ENCODE data around the gene GPANK1. TPM values are rescaled to one million over a fixed set of nuclear protein-coding genes. Genes with fewer than 3 reads are reported as not detected.
A peak's percentile ranks its signal among the peaks of the same experiment; 100 is the strongest.

Gene GPANK1
- total and polyA plus RNA-seq, 2 of the 13 experiments (the other 11 are each of a cell fraction or from before 2014, with no cell fraction given), result 15.4 to 22.8 TPM

- peaks cover 64 to 82% of the 10 kb centered on the region in 2 experiments for H3K36me3 ChIP-seq (replicated peaks in 1 of 2; ENCODE audit: control insufficient read depth in 1 of 2, insufficient read depth in 2 of 2, low read length in 2 of 2)
- no peak for DNase-seq (ENCODE audit: low spot score)
- in situ Hi-C loops (cut with HindIII; ENCODE audit: extremely low pct_ligation_motif_present, low pct_unique_long_range_greater_than_20kb), result no loop called here
- no peak overlapping the region for H3K4me2 ChIP-seq (ENCODE audit: low read depth, low read length)
- ChIA-PET CTCF (ENCODE audit: low intra/inter-chr PET ratio, low total read pairs) (no interaction called here), POLR2A (interaction anchor here (0.8 to 4.7 kb wide), 10 partner anchors 8 to 329 kb away, joined by 3 to 46 read pairs (median 6); partner anchors contain the start of genes APOM, BAG6, C6orf47 and GPANK1)
- H3K4me1 ChIP-seq (ENCODE audit: insufficient read depth, low read length), result peaks cover 13% of the 10 kb centered on the region
- intact Hi-C loops (cut with micrococcal nuclease; ENCODE audit: unreplicated experiment), result no loop called here
- H2AFZ ChIP-seq (ENCODE audit: low read length), result no peak overlapping the region
- H3K9me3 ChIP-seq (ENCODE audit: low read length), result no peaks in the 10 kb centered on the region
- 96% methylated on average over 9 of the region's 9 CpGs for WGBS (ENCODE audit: low lambda C conversion rate)
- H3K4me3 ChIP-seq (replicated peaks in 1 of 3; ENCODE audit: insufficient read depth in 1 of 3, low read depth in 2 of 3, low read length in 3 of 3), result no peak overlapping the region
- FAIRE-seq, result no peak
- ATAC-seq, result no peak
- no TSS peak for BruUV-seq (replicated peaks)
- no peaks in the 10 kb centered on the region for H3K27me3 ChIP-seq (ENCODE audit: control insufficient read depth in 1 of 2, insufficient read depth in 2 of 2, low read length in 2 of 2)
- no peak overlapping the region for H3K27ac ChIP-seq (ENCODE audit: extremely low read length, insufficient read depth, low read length)
- H3K79me2 ChIP-seq (ENCODE audit: insufficient read depth, low read length), result no peaks in the 10 kb centered on the region
- H4K20me1 ChIP-seq (ENCODE audit: insufficient read depth, low read length), result no peaks in the 10 kb centered on the region; the same call in 1 of the 2 replicates
- TF ChIP-seq RBFOX2 (IDR thresholded peaks at IDR 0.05; ENCODE audit: low read depth, low read length) (0 out of 2 replicates have a peak, but pooled peaks have one; percentile 16), GLMP (CRISPR knock-in tag; IDR thresholded peaks at IDR 0.05; ENCODE audit: borderline replicate concordance) (no peak), ARNT2 (CRISPR knock-in tag; IDR thresholded peaks at IDR 0.05; ENCODE audit: low read depth) (no peak), AGO2 (optimal IDR thresholded peaks at IDR 0.05; ENCODE audit: low read depth, low read length) (peak; percentile 24)
- H3K9ac ChIP-seq (ENCODE audit: insufficient read depth, low read depth, low read length), result no peak overlapping the region
Measured at GRCh38 chr6:31639043-31639442, 25.8 kb downstream of the GPANK1 start.

GRCh38 chr6:31636698-31637596, 27.9 kb downstream of the GPANK1 start:
- Histone ChIP-seq H3K79me2 (ENCODE audit: insufficient read depth, low read length) (no peaks in the 10 kb centered on the region), H3K9me3 (ENCODE audit: low read length) (no peaks in the 10 kb centered on the region), H3K4me3 (replicated peaks in 1 of 3; ENCODE audit: insufficient read depth in 1 of 3, low read depth in 2 of 3, low read length in 3 of 3) (no peak overlapping the region), H3K27me3 (ENCODE audit: control insufficient read depth in 1 of 2, insufficient read depth in 2 of 2, low read length in 2 of 2) (no peaks in the 10 kb centered on the region), H2AFZ (ENCODE audit: low read length) (no peak overlapping the region), H3K27ac (ENCODE audit: extremely low read length, insufficient read depth, low read length) (peak overlapping the region; percentile 20), H4K20me1 (ENCODE audit: insufficient read depth, low read length) (no peaks in the 10 kb centered on the region; the same call in 1 of the 2 replicates), H3K4me2 (ENCODE audit: low read depth, low read length) (no peak overlapping the region), H3K36me3 (replicated peaks in 1 of 2; ENCODE audit: control insufficient read depth in 1 of 2, insufficient read depth in 2 of 2, low read length in 2 of 2) (peaks cover 64 to 87% of the 10 kb centered on the region in 2 experiments), H3K9ac (ENCODE audit: insufficient read depth, low read depth, low read length) (no peak overlapping the region), H3K4me1 (ENCODE audit: insufficient read depth, low read length) (no peaks in the 10 kb centered on the region)
- 94% methylated on average over 27 of the region's 27 CpGs for WGBS (ENCODE audit: low lambda C conversion rate)
- ChIA-PET CTCF (ENCODE audit: low intra/inter-chr PET ratio, low total read pairs) (no interaction called here), POLR2A (interaction anchor here (0.6 to 4.7 kb wide), 5 partner anchors 11 to 22 kb away, joined by 3 to 46 read pairs (median 3); partner anchors contain the start of genes AIF1, APOM and BAG6)
- no peak for DNase-seq (ENCODE audit: low spot score)
- TSS peak; percentile 22 for BruUV-seq (replicated peaks)
- intact Hi-C loops (cut with micrococcal nuclease; ENCODE audit: unreplicated experiment), result no loop called here
- in situ Hi-C loops (cut with HindIII; ENCODE audit: extremely low pct_ligation_motif_present, low pct_unique_long_range_greater_than_20kb), result no loop called here
- peak; percentile 3; the same call in 2 of the 3 replicates for ATAC-seq
- no peak for FAIRE-seq
- TF ChIP-seq HNF4A (CRISPR knock-in tag; IDR thresholded peaks at IDR 0.05) (0 out of 2 replicates have a peak, but pooled peaks have one; percentile 9), PATZ1 (CRISPR knock-in tag; IDR thresholded peaks at IDR 0.05) (peak; percentile 71), HNRNPLL (IDR thresholded peaks at IDR 0.05; ENCODE audit: low read depth, low read length, poor library complexity, severe bottlenecking) (peak; percentile 18), PAF1 (CRISPR knock-in tag; IDR thresholded peaks at IDR 0.05) (peak; percentile 76), AGO1 (IDR thresholded peaks at IDR 0.05; ENCODE audit: low read depth, low read length, poor library complexity, severe bottlenecking) (peak; percentile 78)

Measured in HepG2 (cell line).